Fibroblast of lung (primary cell): Measurements from ENCODE around the gene PLS1. TPM values are rescaled to one million over a fixed set of nuclear protein-coding genes. Genes with fewer than 3 reads are reported as not detected.
"Not testable (repeated sequence)": the region's sequence is repeated elsewhere in the genome, so short reads cannot be mapped to it uniquely, and the experiment has no call there.

ENCODE experiments used
- DNase-seq, 2 donors: peaks; one replicate each; pipeline versions ENCODE4 v3.0.0 to v3.0.0-alpha.2; 2010; ENCODE audit warnings: low read depth in 2 of 2
- H2AFZ ChIP-seq: 2 replicates; pipeline ENCODE4 v1.5.1; 2012; ENCODE audit warnings: low read length, control low read depth, inconsistent platforms
- H3K27ac ChIP-seq: 2 replicates; pipeline ENCODE4 v1.5.1; 2011; ENCODE audit warnings: low read length, control low read depth; ENCODE audit not compliant: insufficient read depth
- H3K27me3 ChIP-seq: 2 replicates; pipeline ENCODE4 v1.5.1; 2011; ENCODE audit warnings: mild to moderate bottlenecking, low read length; ENCODE audit not compliant: control insufficient read depth, insufficient read depth
- H3K36me3 ChIP-seq: 2 replicates; pipeline ENCODE4 v1.5.1; 2011; ENCODE audit warnings: low read length; ENCODE audit not compliant: control insufficient read depth, insufficient read depth
- H3K4me1 ChIP-seq: 2 replicates; pipeline ENCODE4 v1.5.1; 2011; ENCODE audit warnings: low read length; ENCODE audit not compliant: control insufficient read depth, insufficient read depth; ENCODE audit errors: extremely low read depth
- H3K4me2 ChIP-seq: 2 replicates; pipeline ENCODE4 v1.5.1; 2011; ENCODE audit warnings: low read length, control low read depth; ENCODE audit not compliant: insufficient read depth; ENCODE audit errors: extremely low read depth
- H3K4me3 ChIP-seq, 4 experiments: fragments of 200-600 bp in 1 of 4; sonication (generic) in 1 of 4; replicated peaks in 1 of 4; 2 replicates each; pipeline ENCODE4 v1.5.1; 2011 to 2016; ENCODE audit warnings: low read length in 4 of 4, low read depth in 3 of 4, mild to moderate bottlenecking in 3 of 4, control low read depth in 2 of 4, inconsistent platforms in 1 of 4, mixed read lengths in 1 of 4; ENCODE audit not compliant: insufficient read depth in 1 of 4; ENCODE audit errors: control extremely low read depth in 1 of 4
- H3K79me2 ChIP-seq: 2 replicates; pipeline ENCODE4 v1.5.1; 2012; ENCODE audit warnings: mild to moderate bottlenecking, low read length, inconsistent platforms; ENCODE audit not compliant: control insufficient read depth, insufficient read depth
- H3K9ac ChIP-seq: 2 replicates; pipeline ENCODE4 v1.5.1; 2011; ENCODE audit warnings: mild to moderate bottlenecking, low read length, control low read depth; ENCODE audit not compliant: insufficient read depth
- H3K9me3 ChIP-seq: 2 replicates; pipeline ENCODE4 v1.5.1; 2012; ENCODE audit warnings: low read depth, low read length; ENCODE audit not compliant: control insufficient read depth, insufficient read depth
- H4K20me1 ChIP-seq: 2 replicates; pipeline ENCODE4 v1.5.1; 2011; ENCODE audit warnings: low read length; ENCODE audit not compliant: control insufficient read depth, insufficient read depth; ENCODE audit errors: extremely low read depth
- CTCF ChIP-seq, 2 donors: IDR thresholded peaks in 1 of 2; conservative IDR thresholded peaks in 1 of 2; 1 replicate in 1 of 2; 2 replicates in 1 of 2; pipeline ENCODE4 v1.5.1; 2011 to 2012; ENCODE audit warnings: low read length in 2 of 2, control low read depth in 1 of 2, inconsistent platforms in 1 of 2, low read depth in 1 of 2, mild to moderate bottlenecking in 1 of 2
- EZH2 ChIP-seq: IDR thresholded peaks from 2 replicates; pipeline ENCODE4 v1.5.1; 2012; ENCODE audit warnings: low read length, control low read depth, mild to moderate bottlenecking; ENCODE audit errors: missing control alignments
- polyA plus RNA-seq, 2 donors: library from polyadenylated mRNA; depleted of rRNA in 1 of 2; stranded (reverse) in 1 of 2; unstranded in 1 of 2; fragments of >200 nt; gene quantifications; 2 replicates each; pipeline ENCODE4 v1.2.1, GENCODE V29; 2011 to 2012; ENCODE audit warnings: missing spikeins in 1 of 2
- total RNA-seq: library from RNA; depleted of rRNA; stranded (reverse); fragments of >200 nt; gene quantifications from 2 replicates; pipeline ENCODE4 v1.2.1, GENCODE V29; 2014

Gene PLS1
- total and polyA plus RNA-seq, 2 donors (not counting 1 experiment from before 2014, with no cell fraction given): 0.59 to 0.83 TPM

GRCh38 chr3:142597906-142598305, 1.7 kb downstream of the PLS1 start:
- Histone ChIP-seq H3K36me3 (no peaks in the 10 kb centered on the region), H3K79me2 (no peaks in the 10 kb centered on the region), H3K9ac (no peak overlapping the region), H3K4me2 (no peak overlapping the region), H3K9me3 (no peaks in the 10 kb centered on the region), H4K20me1 (no peaks in the 10 kb centered on the region), H3K4me1 (peaks cover 2% of the 10 kb centered on the region), H3K4me3 (no peak overlapping the region), H2AFZ (no peak overlapping the region), H3K27ac (no peak overlapping the region), H3K27me3 (no peaks in the 10 kb centered on the region)
- TF ChIP-seq EZH2 (no peak), CTCF (conservative IDR thresholded peaks at IDR 0.05 in 1 of 2, IDR thresholded peaks at IDR 0.05 in 1 of 2; ENCODE audit: low read depth in 1 of 2, low read length in 2 of 2) (no peak)
- DNase-seq: no peak

- no peak overlapping the region for H3K27ac ChIP-seq
- H3K9me3 ChIP-seq: no peaks in the 10 kb centered on the region
- peak in 1 of 2 donors; percentile 18 for DNase-seq
- no peaks in the 10 kb centered on the region for H3K4me1 ChIP-seq
- no peak overlapping the region for H3K9ac ChIP-seq
- H3K4me3 ChIP-seq: no peak overlapping the region
- no peak overlapping the region for H3K4me2 ChIP-seq
- H3K36me3 ChIP-seq: no peaks in the 10 kb centered on the region
- no peaks in the 10 kb centered on the region for H4K20me1 ChIP-seq
- TF ChIP-seq CTCF (conservative IDR thresholded peaks at IDR 0.05 in 1 of 2, IDR thresholded peaks at IDR 0.05 in 1 of 2; ENCODE audit: low read depth in 1 of 2, low read length in 2 of 2): no peak
- no peaks in the 10 kb centered on the region for H3K79me2 ChIP-seq
- H2AFZ ChIP-seq: no peak overlapping the region
- no peaks in the 10 kb centered on the region for H3K27me3 ChIP-seq
Measured at GRCh38 chr3:142601713-142602112, 5.5 kb downstream of the PLS1 start.

- no peaks in the 10 kb centered on the region for H4K20me1 ChIP-seq
- H2AFZ ChIP-seq: no peak overlapping the region
- no peaks in the 10 kb centered on the region for H3K4me1 ChIP-seq
- H3K4me3 ChIP-seq: no peak overlapping the region
- no peak overlapping the region for H3K9ac ChIP-seq
- no peaks in the 10 kb centered on the region for H3K9me3 ChIP-seq
- no peak overlapping the region for H3K27ac ChIP-seq
- no peaks in the 10 kb centered on the region for H3K36me3 ChIP-seq
- no peaks in the 10 kb centered on the region for H3K79me2 ChIP-seq
- no peak overlapping the region for H3K4me2 ChIP-seq
- no peaks in the 10 kb centered on the region for H3K27me3 ChIP-seq
- no peak for DNase-seq
- TF ChIP-seq EZH2 (no peak), CTCF (conservative IDR thresholded peaks at IDR 0.05 in 1 of 2, IDR thresholded peaks at IDR 0.05 in 1 of 2; ENCODE audit: low read depth in 1 of 2, low read length in 2 of 2) (no peak)
Measured at GRCh38 chr3:142602619-142603385, 6.6 kb downstream of the PLS1 start.

- H3K36me3 ChIP-seq, H3K4me2 ChIP-seq, H3K27ac ChIP-seq, H3K4me1 ChIP-seq, H2AFZ ChIP-seq, H4K20me1 ChIP-seq, H3K79me2 ChIP-seq, DNase-seq, H3K27me3 ChIP-seq, H3K4me3 ChIP-seq, H3K9ac ChIP-seq, H3K9me3 ChIP-seq: not testable (repeated sequence)
Measured at GRCh38 chr3:142603386-142603705, 7.2 kb downstream of the PLS1 start.
